Activated T-cell treated with anti-CD3 and anti-CD28 coated beads for 1 hour (primary cell): ENCODE measurements around the gene BRD3.
A peak's percentile ranks its signal among the peaks of the same experiment; 100 is the strongest.

Source experiments
- DNase-seq: peaks from one replicate; pipeline ENCODE4 v3.0.0-alpha.2; 2020; ENCODE audit warnings: low read depth

BRD3 gene

GRCh38 chr9:134039386-134040175, 28.2 kb downstream of the BRD3 start:
- no peak for DNase-seq

- DNase-seq: no peak
These were observed 30.2 kb downstream of the BRD3 start for GRCh38 chr9:134037641-134038040.

GRCh38 chr9:134036130-134036529, 31.7 kb downstream of the BRD3 start:
- DNase-seq: no peak

- DNase-seq: no peak
These were observed 32.5 kb downstream of the BRD3 start for GRCh38 chr9:134035041-134036039.

GRCh38 chr9:134034215-134035040, 33.4 kb downstream of the BRD3 start:
- no peak for DNase-seq

GRCh38 chr9:134033516-134034214, 34.2 kb downstream of the BRD3 start:
- DNase-seq: no peak

GRCh38 chr9:134032456-134033222, 35.2 kb downstream of the BRD3 start:
- DNase-seq: no peak

GRCh38 chr9:134031783-134032182, 36.0 kb downstream of the BRD3 start:
- DNase-seq: no peak

- no peak for DNase-seq
These were observed 36.9 kb downstream of the BRD3 start for GRCh38 chr9:134030821-134031470.

- no peak for DNase-seq
These were observed 38.3 kb downstream of the BRD3 start for GRCh38 chr9:134029248-134030226.

- DNase-seq: no peak
These were observed 39.1 kb downstream of the BRD3 start for GRCh38 chr9:134028575-134029247.

GRCh38 chr9:134028076-134028475, 39.8 kb downstream of the BRD3 start:
- no peak for DNase-seq

- no peak for DNase-seq
These were observed 40.3 kb downstream of the BRD3 start for GRCh38 chr9:134027561-134027960.

- DNase-seq: no peak
These were observed 40.8 kb downstream of the BRD3 start for GRCh38 chr9:134026981-134027380.

GRCh38 chr9:134026581-134026980, 41.2 kb downstream of the BRD3 start:
- DNase-seq: no peak

- DNase-seq: peak; percentile 32
These were observed 42.0 kb downstream of the BRD3 start for GRCh38 chr9:134025606-134026541.
